ENCODE results near the gene PDCL3. TPM values are rescaled to one million over a fixed set of nuclear protein-coding genes. Genes with fewer than 3 reads are reported as not detected.

The PDCL3 gene
- total RNA-seq, result 13.9 and 20.5 TPM in 2 replicates

DNA sequence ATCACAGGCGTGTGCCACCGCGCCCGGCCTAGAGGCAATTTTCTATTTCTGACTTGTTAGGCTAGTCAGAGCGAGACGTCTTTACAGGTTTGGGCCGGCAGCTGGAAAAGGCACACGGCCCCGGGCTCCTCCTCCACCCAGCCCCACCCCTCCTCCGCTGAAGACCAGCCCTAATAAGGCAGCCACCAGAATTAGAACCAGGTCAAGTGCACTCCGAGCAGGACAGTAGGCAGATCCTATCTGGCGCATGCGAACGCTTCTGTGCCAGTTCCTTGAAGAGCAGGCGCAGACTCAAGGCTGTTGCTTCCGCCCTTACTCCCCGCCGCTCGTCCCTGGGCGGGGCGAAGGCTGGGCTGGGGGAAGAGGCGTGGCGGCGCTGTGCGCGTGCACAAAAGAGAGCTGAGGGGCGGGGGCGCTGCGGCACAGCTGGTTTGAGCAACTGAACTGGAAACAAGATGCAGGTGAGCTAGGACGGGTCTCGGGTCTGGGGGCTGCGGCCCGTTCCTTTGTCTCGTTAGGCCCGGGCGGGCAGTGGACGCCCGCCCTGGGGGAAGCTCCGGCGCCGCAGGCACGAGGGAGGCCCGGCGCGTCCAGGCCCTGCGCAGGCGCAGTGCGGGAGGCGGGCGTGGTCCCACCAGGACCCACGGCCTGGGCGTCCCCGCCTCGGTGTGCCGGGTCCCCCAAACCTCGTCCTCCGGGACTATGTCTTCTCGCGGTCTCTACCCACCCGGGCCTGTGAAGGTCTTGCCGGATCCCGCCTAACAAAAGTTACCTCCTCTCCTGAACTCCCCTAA is at the start of gene PDCL3:
Gene PDCL3 (plus strand): TSS at position 381 of the 794 bp plus-strand sequence. CDS start 75 bp downstream, at position 456.

Other genes starting within 250 kb of the PDCL3 start
- gene LONRF2, start 240.5 kb upstream of the PDCL3 start, total RNA-seq, result under 0.01 TPM in 1 of 2 replicates, not detected in the other
- 0.43 and 1.2 TPM in 2 replicates for gene CHST10, start 145.3 kb upstream of the PDCL3 start, total RNA-seq
- gene NMS, start 92.5 kb upstream of the PDCL3 start, total RNA-seq, result not detected in 2 replicates

Measured in tracheal epithelial cell (primary cell).